Hematopoietic multipotent progenitor cell treated with erythropoietin and hydrocortisone succinate and interleukin-3 and kit ligand, for 17 days (in vitro differentiated cells): ENCODE data around the gene UBE2Z.
A peak's percentile ranks its signal among the peaks of the same experiment; 100 is the strongest.
"Not testable (repeated sequence)": the region's sequence is repeated elsewhere in the genome, so short reads cannot be mapped to it uniquely, and the experiment has no call there.

ENCODE experiments used
- DNase-seq: peaks from one replicate; pipeline ENCODE4 v3.0.0-alpha.2; 2015; ENCODE audit warnings: low spot score

The UBE2Z gene

GRCh38 chr17:48904428-48904827 is 3.8 kb upstream of the UBE2Z start:
- DNase-seq = no peak

- no peak for DNase-seq
These were observed 2.2 kb upstream of the UBE2Z start for GRCh38 chr17:48905987-48906515.

GRCh38 chr17:48907713-48908046 is 527 bp upstream of the UBE2Z start:
- no peak for DNase-seq

- peak; percentile 33 for DNase-seq
These were observed 717 bp downstream of the UBE2Z start for GRCh38 chr17:48908853-48909394.

GRCh38 chr17:48909783-48910182 is 1.6 kb downstream of the UBE2Z start:
- no peak for DNase-seq

- no peak for DNase-seq
These were observed 2.2 kb downstream of the UBE2Z start for GRCh38 chr17:48910370-48910769.

GRCh38 chr17:48912476-48912875 is 4.3 kb downstream of the UBE2Z start:
- no peak for DNase-seq

- no peak for DNase-seq
These were observed 7.5 kb downstream of the UBE2Z start for GRCh38 chr17:48915459-48916282.

- no peak for DNase-seq
These were observed 17.2 kb downstream of the UBE2Z start for GRCh38 chr17:48925251-48925990.

- DNase-seq = no peak
These were observed 17.8 kb downstream of the UBE2Z start for GRCh38 chr17:48925991-48926342.

GRCh38 chr17:48927978-48928745 is 20.0 kb downstream of the UBE2Z start:
- DNase-seq = no peak

GRCh38 chr17:48928876-48929811 is 20.9 kb downstream of the UBE2Z start:
- DNase-seq = no peak

- DNase-seq = no peak
These were observed 21.6 kb downstream of the UBE2Z start for GRCh38 chr17:48929812-48930165.

GRCh38 chr17:48930435-48930873 is 22.2 kb downstream of the UBE2Z start:
- no peak for DNase-seq

GRCh38 chr17:48933035-48933434 is 24.8 kb downstream of the UBE2Z start:
- no peak for DNase-seq

GRCh38 chr17:48944515-48945260 is 36.5 kb downstream of the UBE2Z start, which contains the start of gene SNF8:
TSS of gene SNF8 (minus strand) at chr17:48944842. CDS start at chr17:48944734, 108 bp downstream.
- peak; percentile 71 for DNase-seq

- not testable (repeated sequence) for DNase-seq
These were observed 37.0 kb downstream of the UBE2Z start for GRCh38 chr17:48945261-48945651.

- no peak for DNase-seq
These were observed 43.4 kb downstream of the UBE2Z start for GRCh38 chr17:48951572-48951971.

- DNase-seq = no peak
These were observed 44.7 kb downstream of the UBE2Z start for GRCh38 chr17:48952904-48953303.

GRCh38 chr17:48954300-48954755 is 46.1 kb downstream of the UBE2Z start:
- DNase-seq = no peak
